ES-I3 (cell line): Measurements from ENCODE around the gene TFF1.

Experiments
- H3K36me3 ChIP-seq: 2 replicates; pipeline ENCODE4 v1.6.1; 2013; ENCODE audit warnings: mild to moderate bottlenecking, low read length, control low read depth, moderate library complexity; ENCODE audit not compliant: insufficient read depth
- H3K4me1 ChIP-seq: 2 replicates; pipeline ENCODE4 v1.6.1; 2013; ENCODE audit warnings: mild to moderate bottlenecking, control low read depth, low read length; ENCODE audit not compliant: insufficient read depth
- H3K9ac ChIP-seq: 2 replicates; pipeline ENCODE4 v1.6.1; 2013; ENCODE audit warnings: low read depth, mild to moderate bottlenecking, low read length, moderate library complexity
- H3K9me3 ChIP-seq: 2 replicates; pipeline ENCODE4 v1.6.1; 2013; ENCODE audit warnings: mild to moderate bottlenecking, low read length, moderate library complexity; ENCODE audit not compliant: control insufficient read depth, insufficient read depth

Gene TFF1

GRCh38 chr21:42405064-42406013 lies 39.0 kb upstream of the TFF1 start:
- Histone ChIP-seq H3K36me3 (no peaks in the 10 kb centered on the region), H3K9me3 (peaks cover 5% of the 10 kb centered on the region), H3K4me1 (no peaks in the 10 kb centered on the region; the same call in 1 of the 2 replicates), H3K9ac (no peak overlapping the region)

GRCh38 chr21:42404539-42404938 lies 38.2 kb upstream of the TFF1 start:
- Histone ChIP-seq H3K4me1 (no peaks in the 10 kb centered on the region; the same call in 1 of the 2 replicates), H3K36me3 (no peaks in the 10 kb centered on the region), H3K9me3 (peaks cover 5% of the 10 kb centered on the region), H3K9ac (no peak overlapping the region)

GRCh38 chr21:42403611-42404231 lies 37.4 kb upstream of the TFF1 start, which contains the start of gene UBASH3A:
TSS of gene UBASH3A (plus strand) at chr21:42403902. CDS start at chr21:42403946, 44 bp downstream.
- H3K9ac ChIP-seq, result no peak within 1 kb of the TSS
- no peaks in the 10 kb centered on the region for H3K36me3 ChIP-seq
- peaks cover 5% of the 10 kb centered on the region for H3K9me3 ChIP-seq
- peaks cover under 1% of the 10 kb centered on the region; the same call in 1 of the 2 replicates for H3K4me1 ChIP-seq

GRCh38 chr21:42401820-42402251 lies 35.5 kb upstream of the TFF1 start:
- no peaks in the 10 kb centered on the region for H3K36me3 ChIP-seq
- H3K4me1 ChIP-seq, result peaks cover 5% of the 10 kb centered on the region; the same call in 1 of the 2 replicates
- no peak overlapping the region for H3K9ac ChIP-seq
- H3K9me3 ChIP-seq, result peaks cover 5% of the 10 kb centered on the region

GRCh38 chr21:42401154-42401553 lies 34.8 kb upstream of the TFF1 start:
- H3K9ac ChIP-seq, result no peak overlapping the region
- peaks cover 5% of the 10 kb centered on the region for H3K9me3 ChIP-seq
- no peaks in the 10 kb centered on the region for H3K36me3 ChIP-seq
- peaks cover 9% of the 10 kb centered on the region; the same call in 1 of the 2 replicates for H3K4me1 ChIP-seq

GRCh38 chr21:42400525-42400924 lies 34.2 kb upstream of the TFF1 start:
- peaks cover 5% of the 10 kb centered on the region for H3K9me3 ChIP-seq
- peaks cover 13% of the 10 kb centered on the region; the same call in 1 of the 2 replicates for H3K4me1 ChIP-seq
- H3K36me3 ChIP-seq, result no peaks in the 10 kb centered on the region
- H3K9ac ChIP-seq, result no peak overlapping the region

GRCh38 chr21:42398436-42399028 lies 32.2 kb upstream of the TFF1 start:
- Histone ChIP-seq H3K4me1 (peaks cover 13% of the 10 kb centered on the region; the same call in 1 of the 2 replicates), H3K9ac (no peak overlapping the region), H3K9me3 (peaks cover 5% of the 10 kb centered on the region), H3K36me3 (no peaks in the 10 kb centered on the region)

GRCh38 chr21:42397746-42398394 lies 31.5 kb upstream of the TFF1 start:
- Histone ChIP-seq H3K9ac (no peak overlapping the region), H3K4me1 (peaks cover 13% of the 10 kb centered on the region; the same call in 1 of the 2 replicates), H3K36me3 (no peaks in the 10 kb centered on the region), H3K9me3 (peaks cover 5% of the 10 kb centered on the region)

GRCh38 chr21:42396799-42397745 lies 30.7 kb upstream of the TFF1 start:
- Histone ChIP-seq H3K9ac (no peak overlapping the region), H3K9me3 (peaks cover 5% of the 10 kb centered on the region), H3K4me1 (peaks cover 13% of the 10 kb centered on the region; the same call in 1 of the 2 replicates), H3K36me3 (no peaks in the 10 kb centered on the region)

- H3K9me3 ChIP-seq, result no peaks in the 10 kb centered on the region
- H3K4me1 ChIP-seq, result peaks cover 13% of the 10 kb centered on the region; the same call in 1 of the 2 replicates
- no peaks in the 10 kb centered on the region for H3K36me3 ChIP-seq
- no peak within 1 kb of the TSS; the same call in 1 of the 2 replicates for H3K9ac ChIP-seq
Observed at GRCh38 chr21:42395905-42396651, 29.7 kb upstream of the TFF1 start, which contains the start of gene TMPRSS3. TSS of gene TMPRSS3 (minus strand) at chr21:42396052. CDS start at chr21:42395417, 635 bp downstream.

- no peak overlapping the region for H3K9ac ChIP-seq
- H3K36me3 ChIP-seq, result no peaks in the 10 kb centered on the region
- no peaks in the 10 kb centered on the region for H3K9me3 ChIP-seq
- H3K4me1 ChIP-seq, result peaks cover 13% of the 10 kb centered on the region; the same call in 1 of the 2 replicates
Observed at GRCh38 chr21:42395302-42395701, 29.0 kb upstream of the TFF1 start.

- Histone ChIP-seq H3K9ac (no peak overlapping the region), H3K36me3 (no peaks in the 10 kb centered on the region), H3K4me1 (peaks cover 19% of the 10 kb centered on the region), H3K9me3 (no peaks in the 10 kb centered on the region; the same call in 1 of the 2 replicates)
Observed at GRCh38 chr21:42393443-42393950, 27.2 kb upstream of the TFF1 start.
